ENCODE results near the gene RAP1A.

GRCh38 chr1:111582016-111582415 lies 37.6 kb upstream of the RAP1A start:
- TF ChIP-seq CTCF (IDR thresholded peaks at IDR 0.05 in 4 of 5, conservative IDR thresholded peaks at IDR 0.05 in 1 of 5) (no peak), POLR2A (IDR thresholded peaks at IDR 0.05) (no peak)

Data from gastrocnemius medialis (tissue), 4 donors.